ENCODE data around the gene OR2T27.
"Not testable (repeated sequence)": the region's sequence is repeated elsewhere in the genome, so short reads cannot be mapped to it uniquely, and the experiment has no call there.

Gene OR2T27

DNA sequence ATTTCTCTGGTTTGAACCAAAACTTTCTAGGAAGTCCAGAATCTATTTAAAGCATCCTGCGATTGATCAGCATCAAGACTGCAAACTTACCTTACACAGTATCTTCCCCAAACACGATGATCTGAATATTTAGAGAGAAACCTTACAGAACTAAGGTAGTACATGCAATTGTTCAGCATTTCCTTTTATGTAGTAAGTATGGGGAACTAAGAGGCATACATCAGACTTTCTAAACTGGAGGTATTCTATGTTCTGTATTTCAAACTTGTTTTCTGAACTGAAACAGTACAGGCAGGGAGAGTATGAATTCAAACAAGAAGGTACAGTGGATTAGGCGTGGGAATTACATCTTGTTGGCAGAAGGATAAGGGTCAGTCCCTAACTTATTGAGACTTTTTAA lies at the start of gene OR2T27:
Gene OR2T27 (minus strand): TSS at position 175 of the 400 bp plus-strand sequence. CDS start 4,644 bp downstream, outside the sequence.
- DNase-seq = not testable (repeated sequence)

- DNase-seq = no peak
Observed at GRCh38 chr1:248704606-248705005, 49.3 kb upstream of the OR2T27 start.

GRCh38 chr1:248703674-248704073 lies 48.3 kb upstream of the OR2T27 start:
- DNase-seq = no peak

GRCh38 chr1:248702714-248703113 lies 47.4 kb upstream of the OR2T27 start, which contains the start of gene OR14I1:
Gene OR14I1, minus strand, starts transcription at chr1:248702766.
- DNase-seq = no peak

DNA sequence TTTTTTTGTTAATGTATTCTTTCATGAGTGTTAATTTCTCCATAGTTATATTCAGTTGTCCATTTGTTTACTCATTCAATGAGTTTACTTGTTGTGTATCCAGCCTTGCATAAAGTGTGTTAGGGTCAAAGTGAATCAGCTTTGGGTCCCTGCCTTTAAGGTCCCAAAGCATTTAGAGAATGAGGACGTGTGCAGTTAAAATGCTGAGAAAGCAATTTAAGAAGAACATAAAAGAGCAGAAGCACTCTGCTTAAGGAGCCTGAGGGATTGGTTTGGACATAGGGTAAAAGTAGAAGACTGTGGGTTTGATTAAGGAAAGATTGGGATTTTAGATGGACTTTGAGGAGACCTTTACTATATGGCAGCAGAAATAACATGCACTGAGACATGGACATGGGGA lies 43.8 kb upstream of the OR2T27 start:
- DNase-seq = no peak

DNA sequence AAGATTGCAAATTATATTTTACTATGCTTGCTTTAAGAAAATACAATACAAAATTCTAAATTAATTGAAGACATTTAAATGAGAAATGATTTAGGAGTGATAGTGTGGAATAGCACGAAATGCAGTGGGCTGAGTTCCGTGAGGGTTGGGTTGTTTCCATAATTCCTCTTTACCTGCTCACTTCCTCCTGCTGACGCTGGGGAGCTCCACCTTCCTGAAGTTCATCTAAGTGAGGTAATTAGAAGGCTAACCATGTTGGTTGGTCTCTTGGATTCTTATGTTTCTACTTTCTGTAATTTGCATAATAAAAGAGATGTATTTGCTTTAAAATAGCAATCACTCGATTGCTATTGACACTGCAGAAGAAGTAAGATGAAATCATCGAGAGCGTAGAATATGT lies 42.6 kb upstream of the OR2T27 start:
- no peak for DNase-seq

- DNase-seq = no peak
Observed at GRCh38 chr1:248696774-248697173, 41.4 kb upstream of the OR2T27 start.

- DNase-seq = no peak
Observed at GRCh38 chr1:248696261-248696660, 40.9 kb upstream of the OR2T27 start.

DNA sequence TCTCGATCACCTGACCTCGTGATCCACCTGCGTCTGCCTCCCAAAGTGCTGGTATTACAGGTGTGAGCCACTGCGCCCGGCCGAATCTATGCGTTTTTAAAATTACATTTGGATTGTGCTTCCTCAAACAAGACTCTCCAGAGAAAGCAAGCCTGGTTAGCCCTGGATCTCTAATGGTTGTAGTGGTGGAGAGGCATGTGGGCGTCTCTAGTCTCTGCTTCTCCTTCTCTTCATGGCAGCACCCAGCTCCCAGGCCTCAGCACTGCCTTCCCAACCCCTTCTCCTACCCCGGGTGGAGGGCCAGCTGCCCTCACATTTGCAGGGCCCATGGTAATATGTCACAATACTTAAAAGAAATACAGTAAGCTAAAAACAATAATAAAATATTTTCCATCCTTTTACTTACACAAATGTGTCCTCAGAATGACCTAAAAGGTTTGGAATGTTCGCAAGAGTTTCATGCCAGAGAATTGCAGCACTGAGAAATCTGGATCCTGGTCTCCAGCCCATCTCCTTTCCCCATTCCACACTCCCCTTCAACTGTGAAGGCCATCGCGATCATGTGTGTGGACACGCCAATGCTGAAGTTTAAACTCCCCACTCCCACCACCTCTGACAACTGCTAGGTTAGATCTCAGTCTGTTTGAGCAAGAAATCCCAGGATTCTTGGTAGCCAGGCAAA lies 40.3 kb upstream of the OR2T27 start:
- no peak for DNase-seq

DNA sequence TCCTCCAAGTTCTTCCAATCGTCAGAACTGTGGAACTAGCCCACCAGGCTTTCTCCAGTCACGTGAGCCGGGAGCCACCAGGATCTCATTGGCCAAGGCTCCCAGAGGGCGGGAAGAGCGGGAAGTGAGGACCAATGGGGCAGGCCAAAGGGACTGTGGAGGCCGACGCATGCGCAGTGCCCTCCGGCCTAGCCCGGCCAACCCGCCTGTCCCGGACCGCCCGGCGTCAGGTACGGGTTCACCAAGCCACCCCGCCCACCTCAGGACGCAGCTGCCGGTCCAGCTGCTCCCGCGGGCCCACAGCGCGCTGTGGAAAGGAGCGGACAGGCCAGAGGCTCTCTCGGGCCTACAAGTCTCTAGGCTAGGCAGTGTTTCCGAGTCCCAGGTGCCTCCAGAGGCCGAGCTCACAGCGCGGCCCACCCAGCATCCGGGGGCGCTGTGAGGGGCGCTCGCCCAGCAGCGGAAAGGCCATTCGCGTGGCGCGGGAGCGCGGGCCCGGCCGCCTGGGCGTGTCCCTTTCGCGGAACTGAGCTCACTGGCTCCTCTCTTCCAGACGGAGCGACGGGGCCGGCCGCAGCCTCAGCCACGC lies 36.3 kb upstream of the OR2T27 start:
- no peak for DNase-seq

DNA sequence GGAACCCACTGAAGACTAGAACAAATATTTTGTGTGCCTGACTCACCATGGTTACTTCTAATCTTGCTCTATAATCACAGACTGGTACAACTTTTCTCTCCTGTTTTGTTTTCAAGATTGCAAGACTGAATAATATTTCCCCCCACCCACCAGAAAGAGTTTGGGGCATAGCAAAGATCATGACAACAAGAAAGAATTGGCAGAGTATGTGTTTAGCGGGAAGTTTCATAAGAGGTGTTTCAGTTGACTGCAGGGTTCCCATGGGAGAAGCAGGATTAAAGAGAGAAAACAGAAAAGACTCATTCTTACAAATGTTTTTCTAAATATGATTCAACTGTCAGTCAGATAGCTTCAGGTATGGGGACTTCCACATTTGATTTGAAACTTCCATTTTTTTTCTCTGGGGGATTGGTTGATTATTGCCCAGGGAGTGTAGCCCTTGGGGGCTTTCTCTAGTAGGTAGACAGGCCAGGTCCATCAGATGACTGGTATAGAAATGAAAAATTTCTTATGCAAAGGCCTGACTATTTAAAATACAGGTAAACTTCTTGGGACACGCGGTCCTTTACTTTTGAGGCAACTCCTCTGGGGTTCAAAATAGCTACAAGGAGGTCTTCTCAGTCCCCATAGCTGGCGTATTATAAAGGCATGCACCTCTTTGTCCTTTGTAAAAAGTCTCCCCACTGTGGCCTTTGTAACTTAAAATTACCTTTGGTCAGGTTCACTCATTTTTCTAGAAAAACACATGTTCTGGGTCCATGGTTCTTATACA lies 33.4 kb upstream of the OR2T27 start:
- DNase-seq = no peak

DNA sequence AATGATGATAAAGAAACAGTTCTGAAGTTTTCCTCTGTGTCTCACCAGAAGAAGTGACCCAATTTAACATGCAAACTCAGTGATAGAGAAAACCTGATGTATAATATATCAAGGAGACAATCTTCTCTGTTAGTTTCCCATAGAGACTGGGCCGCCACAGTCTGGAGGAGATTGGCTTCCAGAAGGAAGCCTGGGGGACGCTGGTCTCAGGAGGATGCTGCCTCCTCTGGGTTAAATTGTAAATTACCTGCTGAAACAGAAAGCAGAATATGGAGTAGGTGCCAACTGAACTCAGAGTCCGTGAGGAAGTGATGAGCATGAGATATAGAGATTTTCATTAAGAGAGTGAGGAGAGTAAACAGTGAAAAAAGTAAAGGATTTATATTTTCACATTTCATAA lies 31.5 kb upstream of the OR2T27 start:
- no peak for DNase-seq

GRCh38 chr1:248681651-248682050 lies 26.3 kb upstream of the OR2T27 start:
- DNase-seq = no peak

- DNase-seq = no peak
Observed at GRCh38 chr1:248670003-248670402, 14.7 kb upstream of the OR2T27 start.

DNA sequence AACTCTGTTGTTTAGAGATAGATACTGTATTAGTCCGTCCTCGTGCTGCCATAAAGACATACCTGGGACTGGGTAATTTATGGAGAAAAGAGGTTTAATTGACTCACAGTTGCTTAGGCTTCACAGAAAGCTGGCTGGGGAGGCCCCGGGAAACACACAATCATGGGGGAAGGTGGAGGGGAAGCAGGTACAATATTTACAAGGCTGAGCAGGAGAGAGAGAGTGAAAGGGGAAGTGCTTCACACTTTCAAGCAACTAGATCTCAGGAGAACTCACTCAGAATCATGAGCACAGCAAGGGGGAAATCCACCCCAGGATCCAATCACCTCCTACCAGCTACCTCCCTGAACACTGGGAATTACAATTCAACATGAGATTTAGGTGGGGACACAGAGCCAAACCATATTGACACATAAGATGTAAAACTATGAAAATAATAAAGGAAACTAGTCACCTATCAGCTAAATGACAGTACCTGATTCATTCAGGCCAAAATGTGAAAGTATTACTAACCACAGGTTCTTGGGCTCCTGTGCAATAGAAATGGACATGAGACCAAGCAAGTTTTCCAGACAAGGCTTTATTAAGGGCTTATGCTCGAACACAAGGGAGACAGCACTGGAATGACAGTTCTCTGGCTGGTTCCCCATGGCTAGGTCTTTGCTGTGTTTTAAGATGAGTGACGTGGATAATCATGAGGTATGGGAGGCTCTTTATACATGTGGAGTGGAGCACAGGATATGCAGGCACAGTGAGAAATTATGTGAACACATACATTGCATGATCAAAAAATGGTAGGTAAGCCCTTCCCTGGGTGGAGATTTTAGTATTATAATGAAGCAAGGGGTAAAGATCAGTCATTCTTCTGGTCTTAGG lies 8.4 kb upstream of the OR2T27 start:
- DNase-seq = not testable (repeated sequence)

GRCh38 chr1:248656797-248657196 lies 1.5 kb upstream of the OR2T27 start:
- not testable (repeated sequence) for DNase-seq

GRCh38 chr1:248648770-248649536 lies 6.4 kb downstream of the OR2T27 start:
- DNase-seq = not testable (repeated sequence)

GRCh38 chr1:248645178-248645577 lies 10.2 kb downstream of the OR2T27 start, which contains the start of gene OR2T35:
Gene OR2T35, minus strand, starts transcription at chr1:248645278. Its CDS starts 6,020 bp downstream, at chr1:248639258.
- DNase-seq = not testable (repeated sequence)

GRCh38 chr1:248642971-248643651 lies 12.2 kb downstream of the OR2T27 start:
- not testable (repeated sequence) for DNase-seq

DNA sequence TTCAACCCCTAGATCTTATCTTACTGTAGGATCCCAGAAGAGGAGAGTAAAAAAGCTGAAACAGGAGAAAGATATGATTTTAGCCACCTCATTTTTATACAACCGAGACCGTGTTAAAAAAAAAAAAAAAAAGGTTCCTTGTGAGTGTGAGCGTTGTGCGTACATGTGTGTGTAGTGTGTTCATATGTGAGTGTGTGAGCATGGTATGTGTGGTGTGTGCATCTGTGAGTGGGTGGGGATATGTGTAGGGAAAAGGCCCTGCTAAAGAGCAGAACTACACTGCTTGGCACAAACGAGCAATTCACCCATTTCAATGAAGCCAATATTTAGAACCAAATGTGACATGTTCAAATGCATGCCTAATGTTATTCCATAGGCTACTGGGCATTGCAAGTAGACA lies 13.7 kb downstream of the OR2T27 start:
- DNase-seq = not testable (repeated sequence)

DNA sequence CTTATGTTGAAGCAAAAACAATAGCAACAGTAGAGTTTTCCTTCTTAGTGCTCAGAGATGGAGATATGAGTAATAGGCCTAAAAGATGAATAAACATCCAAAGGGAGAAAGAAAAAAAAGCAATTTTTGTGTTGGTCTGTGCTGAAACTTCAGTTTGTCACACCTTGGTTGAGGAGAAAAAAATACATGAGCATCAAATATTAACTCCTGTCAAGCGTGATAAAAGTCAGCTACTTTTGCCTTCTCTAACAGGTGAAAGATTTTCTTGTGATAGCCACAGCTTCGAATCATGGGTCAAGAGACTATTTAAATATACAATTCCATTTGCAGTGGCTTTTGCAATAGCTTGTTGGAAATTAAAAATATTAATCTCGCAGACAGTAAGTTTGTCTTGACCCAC lies 14.4 kb downstream of the OR2T27 start:
- DNase-seq = not testable (repeated sequence)
